Measurements from ENCODE around the gene LRRC52. TPM values are rescaled to one million over a fixed set of nuclear protein-coding genes. Genes with fewer than 3 reads are reported as not detected.

Gene LRRC52
- total RNA-seq, 1 donor from 2014 or later = not detected

- H3K27me3 Mint-ChIP-seq (ENCODE audit: low read depth) = peaks cover 2% of the 10 kb centered on the region
- H3K4me3 Mint-ChIP-seq = no peak overlapping the region
- no peaks in the 10 kb centered on the region for H3K9me3 Mint-ChIP-seq
- H3K36me3 Mint-ChIP-seq (ENCODE audit: low read depth) = no peaks in the 10 kb centered on the region
- H3K27ac Mint-ChIP-seq (ENCODE audit: unreplicated experiment) = no peak overlapping the region
- no peak for DNase-seq (ENCODE audit: low read depth, low spot score)
- peaks cover 20% of the 10 kb centered on the region for H3K4me1 Mint-ChIP-seq
- no peak for TF ChIP-seq CTCF (conservative IDR thresholded peaks at IDR 0.05)
Measured at GRCh38 chr1:165497069-165498013, 46.5 kb upstream of the LRRC52 start.

- Mint-ChIP-seq H3K36me3 (ENCODE audit: low read depth) (peaks cover 2% of the 10 kb centered on the region), H3K9me3 (peaks cover 5% of the 10 kb centered on the region), H3K4me1 (peaks cover 2% of the 10 kb centered on the region), H3K4me3 (no peak overlapping the region), H3K27ac (ENCODE audit: unreplicated experiment) (no peak overlapping the region), H3K27me3 (ENCODE audit: low read depth) (peaks cover 2% of the 10 kb centered on the region)
- TF ChIP-seq CTCF (conservative IDR thresholded peaks at IDR 0.05) = no peak
- DNase-seq (ENCODE audit: low read depth, low spot score) = no peak
Measured at GRCh38 chr1:165501330-165501969, 42.4 kb upstream of the LRRC52 start.

GRCh38 chr1:165501970-165502348 is 41.8 kb upstream of the LRRC52 start:
- Mint-ChIP-seq H3K4me1 (no peaks in the 10 kb centered on the region), H3K36me3 (ENCODE audit: low read depth) (peaks cover 2% of the 10 kb centered on the region), H3K27ac (ENCODE audit: unreplicated experiment) (no peak overlapping the region), H3K4me3 (no peak overlapping the region), H3K9me3 (peaks cover 5% of the 10 kb centered on the region), H3K27me3 (ENCODE audit: low read depth) (peaks cover 2% of the 10 kb centered on the region)
- DNase-seq (ENCODE audit: low read depth, low spot score) = no peak
- no peak for TF ChIP-seq CTCF (conservative IDR thresholded peaks at IDR 0.05)

- no peak for TF ChIP-seq CTCF (conservative IDR thresholded peaks at IDR 0.05)
- Mint-ChIP-seq H3K27ac (ENCODE audit: unreplicated experiment) (no peak overlapping the region), H3K27me3 (ENCODE audit: low read depth) (no peaks in the 10 kb centered on the region), H3K9me3 (peaks cover 5% of the 10 kb centered on the region), H3K4me1 (peaks cover under 1% of the 10 kb centered on the region), H3K36me3 (ENCODE audit: low read depth) (peaks cover 2% of the 10 kb centered on the region), H3K4me3 (no peak overlapping the region)
- DNase-seq (ENCODE audit: low read depth, low spot score) = no peak
Measured at GRCh38 chr1:165507570-165507969, 36.2 kb upstream of the LRRC52 start.

GRCh38 chr1:165508291-165508690 is 35.5 kb upstream of the LRRC52 start:
- no peak overlapping the region for H3K4me3 Mint-ChIP-seq
- no peak overlapping the region for H3K27ac Mint-ChIP-seq (ENCODE audit: unreplicated experiment)
- peaks cover 2% of the 10 kb centered on the region for H3K36me3 Mint-ChIP-seq (ENCODE audit: low read depth)
- no peak for DNase-seq (ENCODE audit: low read depth, low spot score)
- no peaks in the 10 kb centered on the region for H3K27me3 Mint-ChIP-seq (ENCODE audit: low read depth)
- H3K4me1 Mint-ChIP-seq = peaks cover 3% of the 10 kb centered on the region
- no peak for TF ChIP-seq CTCF (conservative IDR thresholded peaks at IDR 0.05)
- peaks cover 5% of the 10 kb centered on the region for H3K9me3 Mint-ChIP-seq
